Small intestine (tissue), 7 donors: ENCODE measurements around the gene TIMM17B. TPM values are rescaled to one million over a fixed set of nuclear protein-coding genes. Genes with fewer than 3 reads are reported as not detected.

Source experiments
- DNase-seq, 2 donors: peaks; one replicate each; pipeline versions ENCODE4 v3.0.0 to v3.0.0-alpha.2; 2013
- FAIRE-seq: peaks from 2 replicates; lab custom pipeline; 2012; peaks lifted over from hg19 to GRCh38; lab: Jason Lieb, UNC
- H3K27ac ChIP-seq, 3 donors: one replicate each; pipeline ENCODE4 v1.5.1; 2013; ENCODE audit warnings: low read length in 2 of 3, mild to moderate bottlenecking in 2 of 3, control low read depth in 1 of 3, inconsistent platforms in 1 of 3, low read depth in 1 of 3, moderate library complexity in 1 of 3
- H3K27me3 ChIP-seq, 3 donors: one replicate each; pipeline ENCODE4 v1.6.1; 2013; ENCODE audit warnings: low read length in 3 of 3, inconsistent platforms in 1 of 3; ENCODE audit not compliant: control insufficient read depth in 3 of 3, insufficient read depth in 3 of 3
- H3K36me3 ChIP-seq, 3 donors: one replicate each; pipeline ENCODE4 v1.6.1; 2013; ENCODE audit warnings: low read length in 3 of 3, inconsistent platforms in 1 of 3, low read depth in 1 of 3, mild to moderate bottlenecking in 1 of 3, moderate library complexity in 1 of 3; ENCODE audit not compliant: control insufficient read depth in 3 of 3, insufficient read depth in 2 of 3
- H3K4me1 ChIP-seq, 3 donors: one replicate each; pipeline ENCODE4 v1.6.1; 2013; ENCODE audit warnings: low read length in 2 of 3, inconsistent platforms in 1 of 3, low read depth in 1 of 3, mild to moderate bottlenecking in 1 of 3, moderate library complexity in 1 of 3; ENCODE audit not compliant: control insufficient read depth in 3 of 3, insufficient read depth in 2 of 3
- H3K4me3 ChIP-seq, 3 donors: one replicate each; pipeline ENCODE4 v1.5.1; 2013; ENCODE audit warnings: low read length in 3 of 3, control low read depth in 1 of 3, inconsistent platforms in 1 of 3, low read depth in 1 of 3, mild to moderate bottlenecking in 1 of 3, moderate library complexity in 1 of 3
- H3K9me3 ChIP-seq, 2 donors: one replicate each; pipeline ENCODE4 v1.6.1; 2013; ENCODE audit warnings: low read depth in 1 of 2, low read length in 1 of 2; ENCODE audit not compliant: control insufficient read depth in 2 of 2, insufficient read depth in 1 of 2
- WGBS, 3 donors: extraction: QIAGEN DNeasy Blood & Tissue Kit; methylation state at CpG; one replicate each; pipeline ENCODE4 v1.1.7; 2013; 5-methylcytosine and 5-hydroxymethylcytosine counted together
- polyA plus RNA-seq, 4 donors: library from polyadenylated mRNA; stranded (reverse) in 3 of 4; unstranded in 1 of 4; fragments of 200-250 nt in 3 of 4; fragments of 120-200 nt in 1 of 4; gene quantifications; one replicate each; pipeline versions ENCODE4 v1.2.1 to v1.2.3, GENCODE V29; 2013
- donor health status: healthy with polysubstance abuse.
- donor health status: control.
- donor health status: control.
- donor health status: Bipolar disorder and iron deficiency.
- donor health status: healthy.

Gene TIMM17B
- polyA plus RNA-seq, 4 donors, result 43.3 to 72.5 (median 66.1) TPM

DNA sequence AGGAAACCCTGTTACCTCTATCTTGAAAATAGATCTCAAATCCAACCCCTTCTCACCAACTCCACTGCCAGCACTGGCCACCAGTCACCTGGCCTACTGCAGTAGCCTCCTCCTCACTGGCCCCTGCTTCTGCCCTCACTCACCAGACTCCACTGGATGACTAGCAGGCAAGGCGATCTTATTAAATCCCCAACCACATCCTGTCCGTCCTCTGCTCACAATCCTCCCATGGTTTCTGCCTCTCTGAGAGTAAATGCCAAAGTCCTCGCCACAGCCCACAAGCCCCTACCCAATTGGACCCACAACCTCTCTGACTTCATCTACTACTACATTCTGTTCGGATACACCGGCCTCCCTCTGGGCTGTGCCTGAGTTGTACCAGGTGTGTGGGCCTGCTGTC lies 26.7 kb upstream of the TIMM17B start:
- DNase-seq (no peak), FAIRE-seq (no peak)
- peaks cover 0 to 8% (median 2%) of the 10 kb centered on the region in 3 donors for H3K4me1 ChIP-seq
- H3K9me3 ChIP-seq, result no peaks in the 10 kb centered on the region
- H3K36me3 ChIP-seq, result peaks cover 7 to 58% (median 7%) of the 10 kb centered on the region in 3 donors
- no peak overlapping the region for H3K4me3 ChIP-seq
- H3K27me3 ChIP-seq, result no peaks in the 10 kb centered on the region
- H3K27ac ChIP-seq, result no peak overlapping the region
- WGBS, 3 donors, result 75 to 98% (median 84%) methylated on average over 5 of the region's 5 CpGs

- peaks cover 7 to 58% (median 7%) of the 10 kb centered on the region in 3 donors for H3K36me3 ChIP-seq
- H3K4me3 ChIP-seq, result no peak overlapping the region
- H3K27me3 ChIP-seq, result no peaks in the 10 kb centered on the region
- H3K27ac ChIP-seq, result no peak overlapping the region
- DNase-seq (no peak), FAIRE-seq (no peak)
- WGBS, 3 donors, result 93 to 96% (median 94%) methylated on average over 12 to 13 of the region's 13 CpGs
- H3K4me1 ChIP-seq, result peaks cover 0 to 8% (median 2%) of the 10 kb centered on the region in 3 donors
- H3K9me3 ChIP-seq, result no peaks in the 10 kb centered on the region
Measured at GRCh38 chrX:48923771-48924170, 26.2 kb upstream of the TIMM17B start.

DNA sequence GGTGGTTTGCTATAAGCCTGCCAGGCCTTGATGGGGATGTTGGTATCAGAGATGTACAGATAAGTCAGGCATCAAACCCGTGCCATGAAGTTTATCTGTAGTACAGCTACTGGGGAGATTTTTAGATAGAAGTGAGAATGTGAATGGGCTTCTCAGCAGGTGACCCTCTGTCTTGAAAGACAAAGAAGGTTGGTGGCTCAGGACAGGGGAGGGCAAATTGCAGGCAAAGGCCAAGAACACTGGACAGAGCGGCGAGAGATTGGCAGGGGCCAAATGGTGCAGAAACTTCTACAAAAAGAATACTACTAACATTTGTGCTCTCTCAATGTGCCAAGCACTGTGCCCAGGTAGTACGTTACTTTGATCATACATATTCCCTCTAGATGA lies 23.1 kb upstream of the TIMM17B start:
- H3K27ac ChIP-seq, result peak overlapping the region in 1 of 3 donors; percentile 93

GRCh38 chrX:48919947-48920717 lies 22.6 kb upstream of the TIMM17B start:
- H3K4me3 ChIP-seq, result no peak overlapping the region
- peaks cover 4 to 46% (median 4%) of the 10 kb centered on the region in 3 donors for H3K36me3 ChIP-seq
- H3K27me3 ChIP-seq, result no peaks in the 10 kb centered on the region
- no peaks in the 10 kb centered on the region for H3K9me3 ChIP-seq
- WGBS, 3 donors, result 35 to 43% (median 40%) methylated on average over 8 of the region's 8 CpGs
- FAIRE-seq (no peak), DNase-seq (no peak)
- peak overlapping the region in 2 of 3 donors; percentile 62 to 93 for H3K27ac ChIP-seq
- H3K4me1 ChIP-seq, result peaks cover 0 to 12% (median 0%) of the 10 kb centered on the region in 3 donors

More for the DNA sequence above, 23.1 kb upstream of the TIMM17B start:
- H3K27me3 ChIP-seq, result no peaks in the 10 kb centered on the region
- FAIRE-seq (no peak), DNase-seq (no peak)
- 78 to 81% (median 81%) methylated on average over 4 of the region's 4 CpGs for WGBS, 3 donors
- peaks cover 4 to 46% (median 4%) of the 10 kb centered on the region in 3 donors for H3K36me3 ChIP-seq
- no peak overlapping the region for H3K4me3 ChIP-seq
- H3K9me3 ChIP-seq, result no peaks in the 10 kb centered on the region
- peaks cover 0 to 12% (median 0%) of the 10 kb centered on the region in 3 donors for H3K4me1 ChIP-seq

DNA sequence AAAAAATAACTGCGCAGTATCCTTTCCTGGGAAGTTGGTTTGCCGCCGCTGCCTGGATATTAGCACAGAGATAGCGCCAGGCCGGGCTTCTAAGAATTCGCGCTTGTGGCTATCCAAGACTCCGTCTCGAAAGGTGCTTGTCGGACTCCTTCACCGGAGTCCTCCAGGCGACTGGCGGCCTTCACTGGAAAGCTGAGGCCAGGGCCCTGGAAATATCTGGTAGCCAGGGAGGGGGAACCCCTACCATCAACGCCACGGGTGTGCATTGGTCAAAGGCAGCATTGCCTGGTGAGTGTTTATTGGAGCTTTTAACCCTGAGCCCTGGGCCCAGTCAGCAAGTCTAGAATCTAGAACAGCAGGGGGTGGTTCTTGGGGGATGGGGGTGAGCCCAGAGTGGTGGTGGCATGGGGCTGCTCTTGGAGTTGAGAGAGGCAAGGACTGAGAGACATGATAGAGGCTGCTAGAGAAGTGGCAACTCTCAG lies 21.8 kb upstream of the TIMM17B start:
- DNase-seq (no peak), FAIRE-seq (no peak)
- H3K27me3 ChIP-seq, result no peaks in the 10 kb centered on the region
- peak overlapping the region; percentile 27 to 93 (median 62) for H3K27ac ChIP-seq
- peaks cover 4 to 45% (median 5%) of the 10 kb centered on the region in 3 donors for H3K36me3 ChIP-seq
- H3K9me3 ChIP-seq, result no peaks in the 10 kb centered on the region
- 1 to 42% (median 11%) methylated on average over 15 of the region's 15 CpGs for WGBS, 3 donors
- H3K4me3 ChIP-seq, result peak overlapping the region; percentile 33 to 78 (median 34)
- H3K4me1 ChIP-seq, result peaks cover 0 to 12% (median 0%) of the 10 kb centered on the region in 3 donors

DNA sequence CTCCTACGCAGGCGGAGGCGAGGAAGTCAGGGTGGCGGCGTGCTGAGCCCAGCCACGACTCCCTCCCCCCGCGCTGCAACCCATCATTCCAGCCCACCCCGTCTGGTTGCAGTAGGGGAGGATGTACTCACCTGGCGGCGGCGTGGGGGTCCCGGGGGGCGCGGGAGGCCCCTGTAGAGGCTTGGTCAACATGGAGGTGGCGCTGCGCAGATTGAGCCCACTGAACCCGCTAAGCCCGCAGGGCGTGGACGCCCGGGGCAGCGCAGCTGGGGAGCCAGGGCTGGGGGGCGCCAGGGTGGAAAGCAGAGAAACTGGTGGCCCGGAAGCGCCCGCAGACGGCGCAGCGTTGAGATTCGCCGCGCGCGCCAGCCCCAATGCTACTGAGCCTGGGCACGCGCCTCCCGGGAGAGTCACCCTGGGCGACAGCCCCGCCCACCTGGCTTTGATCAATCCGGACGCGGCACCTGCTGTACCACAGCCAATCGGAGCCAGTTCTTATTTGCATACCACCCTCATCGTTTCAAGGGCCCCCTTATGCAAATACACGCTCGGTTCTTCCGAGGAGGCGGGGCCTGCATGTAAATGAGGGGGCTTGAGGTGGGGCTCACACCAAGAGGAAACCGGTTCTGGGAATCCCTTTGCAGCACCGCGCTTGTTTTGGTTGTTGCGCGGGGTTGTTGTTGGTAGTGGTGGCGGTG lies 21.2 kb upstream of the TIMM17B start, which contains the start of gene PIM2:
TSS of gene PIM2 (minus strand) at position 382 of the 698 bp plus-strand sequence. CDS start at position 192, 190 bp downstream.
- WGBS, 3 donors, result 1 to 44% (median 8%) methylated on average over 20 to 55 of the region's 55 CpGs
- H3K36me3 ChIP-seq, result peaks cover 4 to 45% (median 8%) of the 10 kb centered on the region in 3 donors
- H3K27ac ChIP-seq, result peak within 1 kb of the TSS; percentile 27 to 93 (median 82)
- DNase-seq (peak; percentile 91 to 92), FAIRE-seq (peak; percentile 90)
- H3K4me3 ChIP-seq, result peak within 1 kb of the TSS; percentile 56 to 79 (median 78)
- H3K9me3 ChIP-seq, result no peaks in the 10 kb centered on the region
- H3K4me1 ChIP-seq, result peaks cover 0 to 12% (median 0%) of the 10 kb centered on the region in 3 donors
- H3K27me3 ChIP-seq, result no peaks in the 10 kb centered on the region

DNA sequence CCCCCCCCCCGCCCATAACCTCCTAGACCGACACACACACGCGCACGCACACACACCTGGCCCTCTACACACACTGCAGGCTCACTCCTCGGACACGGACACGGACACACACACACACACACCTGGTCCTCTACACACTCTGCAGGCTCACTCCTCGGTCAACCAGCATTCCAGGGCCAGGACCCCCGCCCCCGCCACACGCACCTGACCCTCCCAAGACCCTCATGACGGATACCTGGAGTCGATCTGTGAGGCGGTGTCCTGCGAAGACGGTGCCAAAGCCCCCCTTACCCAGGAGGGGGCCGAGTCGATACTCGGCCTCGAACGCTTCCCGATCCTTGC lies 20.7 kb upstream of the TIMM17B start:
- Histone ChIP-seq H3K4me3 (peak overlapping the region; percentile 56 to 79 (median 78)), H3K27me3 (no peaks in the 10 kb centered on the region), H3K36me3 (peaks cover 3 to 41% (median 9%) of the 10 kb centered on the region in 3 donors), H3K4me1 (peaks cover 0 to 12% (median 0%) of the 10 kb centered on the region in 3 donors), H3K27ac (peak overlapping the region; percentile 25 to 82 (median 82)), H3K9me3 (no peaks in the 10 kb centered on the region)
- no peak for DNase-seq
- 5 to 43% (median 13%) methylated on average over 13 to 23 of the region's 23 CpGs for WGBS, 3 donors
- no peak for FAIRE-seq
